Measurements from ENCODE around the gene PDGFB. TPM values are rescaled to one million over a fixed set of nuclear protein-coding genes. Genes with fewer than 3 reads are reported as not detected.

PDGFB gene
- total RNA-seq, 6 donors from 2014 or later, result 15.4 to 41.7 (median 24.1) TPM

GRCh38 chr22:39243439-39244135 lies 1.2 kb downstream of the PDGFB start:
- no peak for ATAC-seq (ENCODE audit: low FRiP score in 2 of 2)

GRCh38 chr22:39242595-39243438 lies 2.0 kb downstream of the PDGFB start:
- no peaks in the 10 kb centered on the region for H3K36me3 ChIP-seq
- H3K27me3 ChIP-seq, result peaks cover 0 to 7% (median 2%) of the 10 kb centered on the region in 4 donors
- peak in 1 of 2 donors; percentile 86 for DNase-seq
- H3K27ac ChIP-seq, result peak overlapping the region; percentile 73 to 92 (median 81)
- TF ChIP-seq EP300 (IDR thresholded peaks at IDR 0.05) (no peak), POLR2AphosphoS5 (IDR thresholded peaks at IDR 0.05) (peak in 1 of 2 donors; percentile 16)
- peak overlapping the region; percentile 58 to 79 (median 65) for H3K4me3 ChIP-seq
- 2% methylated on average over 18 to 42 of the region's 78 CpGs for WGBS, 2 donors
- peaks cover 74 to 85% (median 76%) of the 10 kb centered on the region in 4 donors for H3K4me1 ChIP-seq
- H3K9me3 ChIP-seq, result no peaks in the 10 kb centered on the region
- no peak for ATAC-seq (ENCODE audit: low FRiP score in 2 of 2)

More at GRCh38 chr22:39243439-39244135, 1.2 kb downstream of the PDGFB start:
- TF ChIP-seq EP300 (IDR thresholded peaks at IDR 0.05), result no peak
- TF ChIP-seq CTCF (IDR thresholded peaks at IDR 0.05), result no peak
- no peak for TF ChIP-seq POLR2AphosphoS5 (IDR thresholded peaks at IDR 0.05)
- no peak for TF ChIP-seq POLR2A (IDR thresholded peaks at IDR 0.05)
- Histone ChIP-seq H3K9me3 (no peaks in the 10 kb centered on the region), H3K27me3 (peaks cover 0 to 7% (median 2%) of the 10 kb centered on the region in 4 donors), H3K27ac (peak overlapping the region; percentile 73 to 92 (median 81)), H3K36me3 (no peaks in the 10 kb centered on the region), H3K4me1 (peaks cover 66 to 77% (median 68%) of the 10 kb centered on the region in 4 donors), H3K4me3 (peak overlapping the region; percentile 58 to 79 (median 65))
- DNase-seq, result peak in 1 of 2 donors; percentile 84
- WGBS, 2 donors, result 0 to 2% methylated on average over 8 to 54 of the region's 65 CpGs

- WGBS, 2 donors, result 3 to 6% methylated on average over 38 to 48 of the region's 92 CpGs
Observed at GRCh38 chr22:39241794-39242594, 2.8 kb downstream of the PDGFB start.

More at GRCh38 chr22:39241794-39242594, 2.8 kb downstream of the PDGFB start:
- DNase-seq, result peak in 1 of 2 donors; percentile 87
- H3K27ac ChIP-seq, result peak overlapping the region; percentile 73 to 92 (median 81)
- H3K4me3 ChIP-seq, result peak overlapping the region; percentile 58 to 79 (median 65)
- no peak for TF ChIP-seq EP300 (IDR thresholded peaks at IDR 0.05)
- no peak for TF ChIP-seq CTCF (IDR thresholded peaks at IDR 0.05)
- no peak for TF ChIP-seq POLR2AphosphoS5 (IDR thresholded peaks at IDR 0.05)
- TF ChIP-seq POLR2A (IDR thresholded peaks at IDR 0.05), result no peak
- H3K27me3 ChIP-seq, result peaks cover 0 to 7% (median 2%) of the 10 kb centered on the region in 4 donors
- no peak for ATAC-seq (ENCODE audit: low FRiP score in 2 of 2)
- H3K9me3 ChIP-seq, result no peaks in the 10 kb centered on the region
- H3K36me3 ChIP-seq, result no peaks in the 10 kb centered on the region
- H3K4me1 ChIP-seq, result peaks cover 82 to 93% (median 84%) of the 10 kb centered on the region in 4 donors

All from upper lobe of left lung (tissue), 6 donors.